A549 (cell line): Measurements from ENCODE around the gene ABCB6. TPM values are rescaled to one million over a fixed set of nuclear protein-coding genes. Genes with fewer than 3 reads are reported as not detected.
A peak's percentile ranks its signal among the peaks of the same experiment; 100 is the strongest.

Source experiments
- ATAC-seq, 2 experiments: fragments of 200-7000 bp in 1 of 2; fragments of >200 bp in 1 of 2; cut with Nextera tagmentation in 1 of 2; cut with Tn5 transposase in 1 of 2; 3 replicates each; pipeline versions ENCODE4 v1.8.0 to v1.9.1; 2018 to 2020; ENCODE audit warnings: mild to moderate bottlenecking in 1 of 2, moderate library complexity in 1 of 2
- CTCF ChIA-PET: fragments of 300-600 bp; sonication (Branson Sonifier 250); formaldehyde crosslinking; extraction: SDS; loops from one replicate; lab custom pipeline; 2021; ENCODE audit warnings: antibody characterized with exemption, inconsistent platforms; lab: Yijun Ruan, JAX
- POLR2A ChIA-PET: fragments of 350-600 bp; formaldehyde crosslinking; extraction: SDS; loops from one replicate; lab custom pipeline; 2021; ENCODE audit warnings: antibody characterized with exemption, inconsistent platforms; lab: Yijun Ruan, JAX
- DNase-seq, 2 experiments: peaks; one replicate each; pipeline versions ENCODE4 v3.0.0 to v3.0.0-alpha.2; 2011 to 2016; ENCODE audit warnings: low read depth in 1 of 2, low spot score in 1 of 2
- FAIRE-seq: peaks from 2 replicates; lab custom pipeline; 2011; peaks lifted over from hg19 to GRCh38; lab: Jason Lieb, UNC
- H3K27ac ChIP-seq, 2 experiments: fragments of >200 bp; sonication (Bioruptor Twin); formaldehyde crosslinking; 3 replicates each; pipeline ENCODE4 v1.5.1; 2016 to 2017
- H3K4me1 ChIP-seq: fragments of >200 bp; sonication (Bioruptor Twin); formaldehyde crosslinking; 3 replicates; pipeline ENCODE4 v1.6.1; 2016
- H3K4me2 ChIP-seq: fragments of >200 bp; sonication (Bioruptor Twin); formaldehyde crosslinking; 3 replicates; pipeline ENCODE4 v1.6.1; 2016
- H3K4me3 ChIP-seq: fragments of >200 bp; sonication (Bioruptor Twin); formaldehyde crosslinking; 3 replicates; pipeline ENCODE4 v1.5.1; 2016
- H3K9me3 ChIP-seq: fragments of >200 bp; sonication (Bioruptor Twin); formaldehyde crosslinking; 3 replicates; pipeline ENCODE4 v1.6.1; 2016
- BCL3 ChIP-seq: fragments of >200 bp; sonication (Bioruptor Twin); formaldehyde crosslinking; IDR thresholded peaks from 3 replicates; pipeline ENCODE4 v1.6.1; 2016
- BHLHE40 ChIP-seq: IDR thresholded peaks from 2 replicates; pipeline ENCODE4 v1.6.1; 2012; ENCODE audit warnings: low read depth, low read length, inconsistent platforms
- CEBPB ChIP-seq, 2 experiments: fragments of >200 bp in 1 of 2; sonication (Bioruptor Twin) in 1 of 2; formaldehyde crosslinking in 1 of 2; IDR thresholded peaks; 2 replicates each; pipeline ENCODE4 v1.6.1; 2012 to 2016
- CTCF ChIP-seq: fragments of >200 bp; sonication (Bioruptor Twin); formaldehyde crosslinking; IDR thresholded peaks from 3 replicates; pipeline ENCODE4 v1.5.1; 2016
- E2F6 ChIP-seq: IDR thresholded peaks from 2 replicates; pipeline ENCODE4 v1.6.1; 2012; ENCODE audit warnings: low read depth, borderline replicate concordance
- EHF ChIP-seq: fragments of 250-450 bp; sonication (Bioruptor Pico); IDR thresholded peaks from 2 replicates; pipeline ENCODE4 v1.5.0; 2020; ENCODE audit warnings: mild to moderate bottlenecking
- EHMT2 ChIP-seq: fragments of 200-600 bp; sonication (generic); IDR thresholded peaks from 2 replicates; pipeline ENCODE4 v1.6.1; 2016; ENCODE audit warnings: antibody characterized with exemption, low read depth, mild to moderate bottlenecking, moderate library complexity
- ELK1 ChIP-seq: fragments of 150-350 bp; IDR thresholded peaks from 2 replicates; pipeline ENCODE4 v1.6.1; 2014; ENCODE audit warnings: low read depth, mild to moderate bottlenecking, low read length
- GATA3 ChIP-seq: IDR thresholded peaks from 2 replicates; pipeline ENCODE4 v1.6.1; 2012; ENCODE audit warnings: borderline replicate concordance
- HES2 ChIP-seq: fragments of >200 bp; sonication (Bioruptor Twin); formaldehyde crosslinking; IDR thresholded peaks from 2 replicates; pipeline ENCODE4 v1.6.1; 2016
- JUN ChIP-seq, 2 experiments: fragments of >200 bp; sonication (Bioruptor Twin); formaldehyde crosslinking; IDR thresholded peaks; 2 replicates in 1 of 2; 3 replicates in 1 of 2; pipeline ENCODE4 v1.6.1; 2016 to 2017
- KDM1A ChIP-seq: fragments of 200-600 bp; sonication (generic); IDR thresholded peaks from 2 replicates; pipeline ENCODE4 v1.6.1; 2016; ENCODE audit warnings: low read depth, mild to moderate bottlenecking
- MAX ChIP-seq: IDR thresholded peaks from 2 replicates; pipeline ENCODE4 v1.6.1; 2012
- NPAS2 ChIP-seq: fragments of 250-450 bp; sonication (Bioruptor Pico); IDR thresholded peaks from 2 replicates; pipeline ENCODE4 v1.8.0; 2022; ENCODE audit warnings: mild to moderate bottlenecking, moderate library complexity, borderline replicate concordance
- PHF8 ChIP-seq: fragments of 200-600 bp; sonication (generic); IDR thresholded peaks from 2 replicates; pipeline ENCODE4 v1.6.1; 2016; ENCODE audit warnings: low read depth, mild to moderate bottlenecking, antibody characterized with exemption, moderate library complexity, borderline replicate concordance
- POLR2A ChIP-seq: IDR thresholded peaks from 2 replicates; pipeline ENCODE4 v1.6.1; 2012; ENCODE audit warnings: mild to moderate bottlenecking, low read length
- POLR2AphosphoS2 ChIP-seq: conservative IDR thresholded peaks from 2 replicates; pipeline ENCODE4 v1.6.1; 2012; ENCODE audit warnings: low read length, improper control_type of control experiment, inconsistent platforms
- RARB ChIP-seq: fragments of 250-450 bp; sonication (Bioruptor Pico); IDR thresholded peaks from 2 replicates; pipeline ENCODE4 v1.8.0; 2021; ENCODE audit warnings: mild to moderate bottlenecking, moderate library complexity
- RCOR1 ChIP-seq: fragments of 150-350 bp; IDR thresholded peaks from 2 replicates; pipeline ENCODE4 v1.6.1; 2014; ENCODE audit warnings: antibody characterized with exemption, low read length, low read depth
- RNF2 ChIP-seq: fragments of 200-600 bp; sonication (generic); IDR thresholded peaks from 2 replicates; pipeline ENCODE4 v1.6.1; 2016; ENCODE audit warnings: low read depth, mild to moderate bottlenecking, antibody characterized with exemption, moderate library complexity, borderline replicate concordance
- SMC3 ChIP-seq: fragments of >200 bp; sonication (Bioruptor Twin); formaldehyde crosslinking; IDR thresholded peaks from 3 replicates; pipeline ENCODE4 v1.6.1; 2018; ENCODE audit warnings: inconsistent platforms
- TFCP2L1 ChIP-seq: fragments of 250-450 bp; sonication (Bioruptor Pico); IDR thresholded peaks from 2 replicates; pipeline ENCODE4 v1.5.0; 2021; ENCODE audit warnings: mild to moderate bottlenecking
- TP53 ChIP-seq: fragments of 250-450 bp; sonication (Bioruptor Pico); IDR thresholded peaks from 2 replicates; pipeline ENCODE4 v1.5.0; 2021; ENCODE audit warnings: mild to moderate bottlenecking, moderate library complexity
- ZC3H11A ChIP-seq: fragments of 450-650 bp; IDR thresholded peaks from 2 replicates; pipeline ENCODE4 v1.6.1; 2014; ENCODE audit warnings: antibody characterized with exemption, mild to moderate bottlenecking
- ZFP36 ChIP-seq: fragments of 450-650 bp; IDR thresholded peaks from 2 replicates; pipeline ENCODE4 v1.6.1; 2014; ENCODE audit warnings: borderline replicate concordance; ENCODE audit not compliant: partially characterized antibody
- ZSCAN20 ChIP-seq: fragments of 250-450 bp; sonication (Bioruptor Pico); IDR thresholded peaks from 2 replicates; pipeline ENCODE4 v1.8.0; 2022; ENCODE audit warnings: mild to moderate bottlenecking, moderate library complexity
- WGBS: methylation state at CpG from one replicate; pipeline ENCODE4 v1.1.6; 2017; ENCODE audit errors: missing lambda C conversion rate; 5-methylcytosine and 5-hydroxymethylcytosine counted together
- polyA plus RNA-seq, 4 experiments: library from polyadenylated mRNA; depleted of rRNA in 3 of 4; stranded (reverse); fragments of >200 nt; fragmentation: RNase III in 1 of 4; extraction: RNeasy Plus Mini Kit Qiagen cat#74134 plus additional on column Dnase treatment in 1 of 4; gene quantifications; 2 replicates in 3 of 4; 3 replicates in 1 of 4; pipeline ENCODE4 v1.2.3, GENCODE V29; 2011 to 2017

Gene ABCB6
- polyA plus RNA-seq, 2 of the 4 experiments (the other 2 are of a cell fraction) = 51.3 to 62.5 TPM

GRCh38 chr2:219253753-219254589 is 35.2 kb upstream of the ABCB6 start, which contains the start of gene TUBA4A:
Gene TUBA4A (minus strand): TSS chr2:219253918. CDS start chr2:219253858, 60 bp downstream.
- Histone ChIP-seq H3K4me2 (peak within 1 kb of the TSS; percentile 96), H3K4me3 (peak within 1 kb of the TSS; percentile 71), H3K27ac (peak within 1 kb of the TSS; percentile 90), H3K9me3 (no peaks in the 10 kb centered on the region), H3K4me1 (peaks cover 37% of the 10 kb centered on the region)
- POLR2A ChIA-PET = interaction anchor here (0.8 to 4.5 kb wide), 8 partner anchors 9 to 77 kb away, joined by 3 to 65 read pairs (median 6); partner anchors contain the start of genes ANKZF1, ATG9A, CNPPD1 and DNAJB2
- TF ChIP-seq BHLHE40 = no peak
- TF ChIP-seq PHF8 = peak; percentile 44; the same call in 1 of the 2 replicates
- peak; percentile 92 for TF ChIP-seq BCL3
- no peak for TF ChIP-seq TFCP2L1 (CRISPR knock-in tag)
- TF ChIP-seq POLR2AphosphoS2 = no peak
- peak; percentile 17; the same call in 1 of the 3 replicates for TF ChIP-seq SMC3
- TF ChIP-seq RCOR1 = no peak
- no peak for TF ChIP-seq CEBPB (IDR thresholded peaks at IDR 0.05)
- TF ChIP-seq MAX = peak; percentile 10; the same call in 1 of the 2 replicates
- no peak for TF ChIP-seq CTCF
- TF ChIP-seq KDM1A = no peak
- TF ChIP-seq POLR2A = peak; percentile 99
- no peak for TF ChIP-seq HES2
- TF ChIP-seq EHMT2 = no peak
- TF ChIP-seq RARB (CRISPR knock-in tag) = 0 out of 2 replicates have a peak, but pooled peaks have one; percentile 55
- TF ChIP-seq RNF2 = 0 out of 2 replicates have a peak, but pooled peaks have one; percentile 50
- peak; percentile 60 to 81; a peak in 3 of 5 replicates for TF ChIP-seq JUN (IDR thresholded peaks at IDR 0.05)
- TF ChIP-seq NPAS2 = no peak
- no peak for TF ChIP-seq E2F6
- no peak for TF ChIP-seq ZC3H11A
- no peak for TF ChIP-seq ELK1
- TF ChIP-seq ZSCAN20 (CRISPR knock-in tag) = no peak
- TF ChIP-seq ZFP36 = no peak
- TF ChIP-seq GATA3 = 0 out of 2 replicates have a peak, but pooled peaks have one; percentile 17
- no peak for TF ChIP-seq EHF (CRISPR knock-in tag)
- TF ChIP-seq TP53 (CRISPR knock-in tag) = no peak
- FAIRE-seq = no peak
- peak; percentile 62 to 82 for ATAC-seq
- WGBS = 2% methylated on average over 7 of the region's 76 CpGs
- DNase-seq = peak; percentile 81 to 83
- CTCF ChIA-PET = interaction anchor here (0.9 to 12.6 kb wide), 8 partner anchors 9 to 256 kb away, joined by 3 to 241 read pairs (median 6); partner anchors contain the start of genes ANKZF1, ATG9A, DNAJB2 and GLB1L
